ENCODE measurements around the gene UROC1. TPM values are rescaled to one million over a fixed set of nuclear protein-coding genes. Genes with fewer than 3 reads are reported as not detected.

The UROC1 gene
- total RNA-seq, 2 experiments from 2014 or later, result 0.09 TPM; not detected in 1

DNA sequence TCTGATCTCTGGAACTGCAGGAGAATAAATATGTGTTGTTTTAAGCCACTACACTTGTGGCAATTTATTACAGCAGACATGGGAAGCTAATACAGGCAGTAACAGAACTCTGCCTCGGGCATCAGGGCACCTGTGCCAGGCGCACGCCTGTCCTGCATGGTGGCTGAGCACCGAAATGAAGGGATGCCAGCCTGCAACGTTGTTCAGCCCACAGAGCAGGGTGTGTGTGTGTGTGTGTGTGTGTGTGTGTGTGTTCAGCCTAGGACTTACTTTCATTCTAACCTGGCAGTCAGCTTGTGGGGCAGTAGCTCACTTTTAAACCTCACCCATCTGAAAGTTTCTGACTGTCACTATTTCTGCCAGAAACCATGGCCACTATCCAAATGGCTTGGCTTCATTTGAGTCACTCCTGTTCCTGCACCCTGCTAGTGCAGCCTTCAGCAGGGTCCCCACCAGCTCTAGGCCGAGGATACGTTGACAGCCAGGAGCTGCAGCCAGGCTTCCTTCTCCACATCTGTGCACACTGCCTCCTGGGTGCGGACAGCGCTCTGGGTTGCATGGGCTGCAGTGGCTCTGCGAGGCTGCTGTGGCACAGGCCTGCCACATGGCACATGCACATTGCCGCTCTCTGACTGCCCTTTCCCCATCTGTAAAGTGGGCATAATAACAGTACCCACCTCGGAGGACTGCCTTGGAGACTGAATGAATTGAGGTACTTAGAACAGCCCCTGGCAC lies 4.5 kb downstream of the UROC1 start:
- Histone ChIP-seq H4K20me1 (ENCODE audit: insufficient read depth, low read length) (no peaks in the 10 kb centered on the region), H3K9me2 (ENCODE audit: insufficient read depth, low read length) (no peaks in the 10 kb centered on the region), H3K4me1 (ENCODE audit: insufficient read depth, low read length, poor library complexity, severe bottlenecking) (no peaks in the 10 kb centered on the region), H3K79me2 (ENCODE audit: insufficient read depth, low read depth, low read length) (no peaks in the 10 kb centered on the region), H3K27ac (ENCODE audit: low read depth, low read length, poor library complexity, severe bottlenecking) (no peak overlapping the region), H3K36me3 (ENCODE audit: insufficient read depth, low read length) (no peaks in the 10 kb centered on the region), H2AFZ (ENCODE audit: low read length) (no peak overlapping the region), H3K4me3 (ENCODE audit: low read depth, low read length, poor library complexity, severe bottlenecking) (no peak overlapping the region), H3K4me2 (ENCODE audit: low read length) (no peak overlapping the region), H3K9me3 (ENCODE audit: low read length) (no peaks in the 10 kb centered on the region)
- BruUV-seq (replicated peaks), result no TSS peak
- intact Hi-C loops (cut with micrococcal nuclease; ENCODE audit: unreplicated experiment), result no loop called here
- no peak for DNase-seq (ENCODE audit: low spot score)
- ChIA-PET POLR2A (no interaction called here), CTCF (ENCODE audit: unreplicated experiment) (interaction anchor here (0.8 kb wide), 1 partner anchor 9 kb away, joined by 3 read pairs; no protein-coding TSS in a partner anchor)
- TF ChIP-seq, protein P1, sequence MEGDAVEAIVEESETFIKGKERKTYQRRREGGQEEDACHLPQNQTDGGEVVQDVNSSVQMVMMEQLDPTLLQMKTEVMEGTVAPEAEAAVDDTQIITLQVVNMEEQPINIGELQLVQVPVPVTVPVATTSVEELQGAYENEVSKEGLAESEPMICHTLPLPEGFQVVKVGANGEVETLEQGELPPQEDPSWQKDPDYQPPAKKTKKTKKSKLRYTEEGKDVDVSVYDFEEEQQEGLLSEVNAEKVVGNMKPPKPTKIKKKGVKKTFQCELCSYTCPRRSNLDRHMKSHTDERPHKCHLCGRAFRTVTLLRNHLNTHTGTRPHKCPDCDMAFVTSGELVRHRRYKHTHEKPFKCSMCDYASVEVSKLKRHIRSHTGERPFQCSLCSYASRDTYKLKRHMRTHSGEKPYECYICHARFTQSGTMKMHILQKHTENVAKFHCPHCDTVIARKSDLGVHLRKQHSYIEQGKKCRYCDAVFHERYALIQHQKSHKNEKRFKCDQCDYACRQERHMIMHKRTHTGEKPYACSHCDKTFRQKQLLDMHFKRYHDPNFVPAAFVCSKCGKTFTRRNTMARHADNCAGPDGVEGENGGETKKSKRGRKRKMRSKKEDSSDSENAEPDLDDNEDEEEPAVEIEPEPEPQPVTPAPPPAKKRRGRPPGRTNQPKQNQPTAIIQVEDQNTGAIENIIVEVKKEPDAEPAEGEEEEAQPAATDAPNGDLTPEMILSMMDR (conservative IDR thresholded peaks at IDR 0.05; ENCODE audit: low read length), result no peak
- TF ChIP-seq EZH2phosphoT487 (IDR thresholded peaks at IDR 0.05; ENCODE audit: borderline replicate concordance, low read depth, low read length), result no peak

DNA sequence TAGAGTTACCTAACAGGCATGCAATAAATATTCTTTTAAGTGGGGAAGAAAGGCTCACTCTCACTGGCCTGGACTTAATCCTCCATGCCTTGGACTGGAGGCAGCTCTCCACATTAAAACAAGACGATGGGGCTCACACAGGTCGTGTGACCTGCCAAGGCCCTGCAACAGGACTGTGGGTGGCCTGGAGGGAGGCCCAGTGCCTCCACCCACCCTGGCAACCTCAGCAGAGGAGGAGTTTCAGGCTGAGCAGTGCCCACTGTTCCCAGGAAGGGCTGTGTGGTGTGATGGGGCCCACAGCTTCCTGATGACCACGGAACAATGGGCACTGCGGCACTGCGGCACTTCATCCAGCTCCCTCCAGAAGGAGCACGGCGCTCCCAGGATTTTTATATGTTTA lies 5.5 kb downstream of the UROC1 start:
- BruUV-seq (replicated peaks), result no TSS peak
- Histone ChIP-seq H3K4me1 (ENCODE audit: insufficient read depth, low read length, poor library complexity, severe bottlenecking) (no peaks in the 10 kb centered on the region), H3K36me3 (ENCODE audit: insufficient read depth, low read length) (no peaks in the 10 kb centered on the region), H4K20me1 (ENCODE audit: insufficient read depth, low read length) (no peaks in the 10 kb centered on the region), H3K4me3 (ENCODE audit: low read depth, low read length, poor library complexity, severe bottlenecking) (no peak overlapping the region), H3K9me2 (ENCODE audit: insufficient read depth, low read length) (no peaks in the 10 kb centered on the region), H3K4me2 (ENCODE audit: low read length) (no peak overlapping the region), H3K27ac (ENCODE audit: low read depth, low read length, poor library complexity, severe bottlenecking) (no peak overlapping the region), H3K79me2 (ENCODE audit: insufficient read depth, low read depth, low read length) (no peaks in the 10 kb centered on the region), H3K9me3 (ENCODE audit: low read length) (no peaks in the 10 kb centered on the region), H2AFZ (ENCODE audit: low read length) (no peak overlapping the region)
- TF ChIP-seq, protein P1 (conservative IDR thresholded peaks at IDR 0.05; ENCODE audit: low read length), result no peak
- no peak for TF ChIP-seq EZH2phosphoT487 (IDR thresholded peaks at IDR 0.05; ENCODE audit: borderline replicate concordance, low read depth, low read length)
- ChIA-PET CTCF (ENCODE audit: unreplicated experiment) (no interaction called here), POLR2A (interaction anchor here (1.3 to 1.4 kb wide), 2 partner anchors 11 to 86 kb away, joined by 3 to 4 read pairs; no protein-coding TSS in a partner anchor)
- DNase-seq (ENCODE audit: low spot score), result no peak
- intact Hi-C loops (cut with micrococcal nuclease; ENCODE audit: unreplicated experiment), result no loop called here

DNA sequence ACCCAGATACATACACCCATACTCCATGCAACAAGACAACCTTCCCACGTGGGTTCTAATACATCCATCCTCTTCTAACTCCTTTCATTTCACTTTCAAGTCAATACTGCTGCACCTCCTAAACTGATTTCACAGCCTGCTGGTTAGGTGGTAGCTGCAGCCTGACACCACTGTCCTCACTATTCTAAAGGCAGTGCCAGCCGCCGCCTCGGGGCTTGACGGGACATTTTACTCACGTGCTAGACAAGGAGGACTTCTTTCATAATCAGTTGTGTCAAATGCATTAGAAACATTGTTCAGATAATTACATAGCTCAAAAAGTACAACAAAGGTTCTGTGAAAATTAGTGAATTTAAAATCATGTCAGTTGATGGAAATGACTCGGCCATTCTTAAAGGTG lies 6.3 kb downstream of the UROC1 start:
- Histone ChIP-seq H4K20me1 (ENCODE audit: insufficient read depth, low read length) (no peaks in the 10 kb centered on the region), H3K9me2 (ENCODE audit: insufficient read depth, low read length) (no peaks in the 10 kb centered on the region), H3K4me1 (ENCODE audit: insufficient read depth, low read length, poor library complexity, severe bottlenecking) (no peaks in the 10 kb centered on the region), H3K79me2 (ENCODE audit: insufficient read depth, low read depth, low read length) (no peaks in the 10 kb centered on the region), H3K4me3 (ENCODE audit: low read depth, low read length, poor library complexity, severe bottlenecking) (no peak overlapping the region), H3K27ac (ENCODE audit: low read depth, low read length, poor library complexity, severe bottlenecking) (no peak overlapping the region), H3K9me3 (ENCODE audit: low read length) (no peaks in the 10 kb centered on the region), H2AFZ (ENCODE audit: low read length) (no peak overlapping the region), H3K4me2 (ENCODE audit: low read length) (no peak overlapping the region), H3K36me3 (ENCODE audit: insufficient read depth, low read length) (no peaks in the 10 kb centered on the region)
- no TSS peak for BruUV-seq (replicated peaks)
- TF ChIP-seq, protein P1 (conservative IDR thresholded peaks at IDR 0.05; ENCODE audit: low read length), result no peak
- TF ChIP-seq EZH2phosphoT487 (IDR thresholded peaks at IDR 0.05; ENCODE audit: borderline replicate concordance, low read depth, low read length), result no peak
- ChIA-PET CTCF (ENCODE audit: unreplicated experiment) (no interaction called here), POLR2A (interaction anchor here (1.3 to 1.4 kb wide), 2 partner anchors 12 to 85 kb away, joined by 3 to 4 read pairs; no protein-coding TSS in a partner anchor)
- intact Hi-C loops (cut with micrococcal nuclease; ENCODE audit: unreplicated experiment), result no loop called here
- DNase-seq (ENCODE audit: low spot score), result no peak

Data from OCI-LY7 (cell line).